NCI-H2196 treated with DMSO at 0.1 percent for 48 hours (cell line): ENCODE measurements around the gene INTS11.

Source experiments
- DNase-seq: peaks from one replicate; lab custom pipeline; 2025; ENCODE audit not compliant: unreplicated experiment; lab: John Stamatoyannopoulos, UW

Gene INTS11

GRCh38 chr1:1270813-1271212 lies 53.6 kb downstream of the INTS11 start:
- no peak for DNase-seq

GRCh38 chr1:1268284-1268682 lies 56.2 kb downstream of the INTS11 start:
- DNase-seq, result no peak

- DNase-seq, result no peak
Observed at GRCh38 chr1:1267488-1268283, 56.8 kb downstream of the INTS11 start.

GRCh38 chr1:1264868-1265272 lies 59.6 kb downstream of the INTS11 start:
- DNase-seq, result no peak

GRCh38 chr1:1264026-1264425 lies 60.4 kb downstream of the INTS11 start:
- no peak for DNase-seq

- DNase-seq, result no peak
Observed at GRCh38 chr1:1262758-1263157, 61.7 kb downstream of the INTS11 start.

GRCh38 chr1:1262071-1262470 lies 62.4 kb downstream of the INTS11 start:
- DNase-seq, result no peak
